SK-N-SH treated with all-trans-retinoic acid at 6 μM for 48 hours (cell line): Measurements from ENCODE around the gene VPS35L.

Experiments used
- ATAC-seq: fragments of 200-7000 bp; cut with Tn5 transposase; 3 replicates; pipeline ENCODE4 v1.9.1; 2020; ENCODE audit warnings: mild to moderate bottlenecking, moderate library complexity
- ARNTL ChIP-seq: fragments of 450-650 bp; formaldehyde crosslinking; IDR thresholded peaks from 2 replicates; pipeline ENCODE4 v1.5.0; 2020; ENCODE audit warnings: low read depth, mild to moderate bottlenecking, moderate library complexity, borderline replicate concordance
- BACH2 ChIP-seq: fragments of 250-450 bp; sonication (Bioruptor Pico); IDR thresholded peaks from 2 replicates; pipeline ENCODE4 v1.9.0; 2021; ENCODE audit warnings: mild to moderate bottlenecking, borderline replicate concordance
- CREB5 ChIP-seq: fragments of 250-450 bp; sonication (Bioruptor Pico); IDR thresholded peaks from 2 replicates; pipeline ENCODE4 v1.5.1; 2020; ENCODE audit warnings: low read depth, mild to moderate bottlenecking, moderate library complexity
- CSDC2 ChIP-seq: fragments of 250-450 bp; sonication (Bioruptor Pico); IDR thresholded peaks from 2 replicates; pipeline ENCODE4 v1.5.0; 2020; ENCODE audit warnings: mild to moderate bottlenecking, moderate library complexity
- ESRRG ChIP-seq: fragments of 250-450 bp; sonication (Bioruptor Pico); IDR thresholded peaks from 2 replicates; pipeline ENCODE4 v1.6.1; 2021; ENCODE audit warnings: mild to moderate bottlenecking
- GLIS3 ChIP-seq: fragments of 250-450 bp; sonication (Bioruptor Pico); IDR thresholded peaks from 2 replicates; pipeline ENCODE4 v1.5.0; 2020; ENCODE audit warnings: mild to moderate bottlenecking, moderate library complexity
- ISL1 ChIP-seq: fragments of 250-450 bp; sonication (Bioruptor Pico); IDR thresholded peaks from 2 replicates; pipeline ENCODE4 v2.1.2; 2022; ENCODE audit warnings: mild to moderate bottlenecking, moderate library complexity
- OSR1 ChIP-seq: fragments of 250-450 bp; sonication (Bioruptor Pico); IDR thresholded peaks from 2 replicates; pipeline ENCODE4 v1.8.0; 2022; ENCODE audit warnings: moderate library complexity, mild to moderate bottlenecking, inconsistent platforms
- PATZ1 ChIP-seq: fragments of 250-450 bp; sonication (Bioruptor Pico); IDR thresholded peaks from 2 replicates; pipeline ENCODE4 v1.8.0; 2020; ENCODE audit warnings: mild to moderate bottlenecking, moderate library complexity, borderline replicate concordance
- POU6F1 ChIP-seq: fragments of 250-450 bp; sonication (Bioruptor Pico); IDR thresholded peaks from 2 replicates; pipeline ENCODE4 v1.8.0; 2021; ENCODE audit warnings: low read depth, mild to moderate bottlenecking, moderate library complexity, borderline replicate concordance
- PPARA ChIP-seq: fragments of 250-450 bp; sonication (Bioruptor Pico); IDR thresholded peaks from 2 replicates; pipeline ENCODE4 v1.5.0; 2020; ENCODE audit warnings: mild to moderate bottlenecking, borderline replicate concordance
- RARB ChIP-seq: fragments of 250-450 bp; sonication (Bioruptor Pico); IDR thresholded peaks from 2 replicates; pipeline ENCODE4 v1.8.0; 2021; ENCODE audit warnings: mild to moderate bottlenecking, moderate library complexity
- SNAI2 ChIP-seq: fragments of 250-450 bp; sonication (Bioruptor Pico); IDR thresholded peaks from 2 replicates; pipeline ENCODE4 v1.5.0; 2020; ENCODE audit warnings: mild to moderate bottlenecking, moderate library complexity
- TCF4 ChIP-seq: fragments of 250-450 bp; sonication (Bioruptor Pico); IDR thresholded peaks from 2 replicates; pipeline ENCODE4 v1.8.0; 2021; ENCODE audit warnings: mild to moderate bottlenecking, moderate library complexity, borderline replicate concordance
- TOX ChIP-seq: fragments of 250-450 bp; sonication (Bioruptor Pico); IDR thresholded peaks from 2 replicates; pipeline ENCODE4 v1.8.0; 2021; ENCODE audit warnings: mild to moderate bottlenecking, moderate library complexity, borderline replicate concordance
- TSHZ2 ChIP-seq: fragments of 250-450 bp; sonication (Bioruptor Pico); IDR thresholded peaks from 2 replicates; pipeline ENCODE4 v1.5.0; 2020; ENCODE audit warnings: mild to moderate bottlenecking, moderate library complexity
- ZC3H10 ChIP-seq: fragments of 250-450 bp; sonication (Bioruptor Pico); IDR thresholded peaks from 2 replicates; pipeline ENCODE4 v1.5.1; 2021; ENCODE audit warnings: mild to moderate bottlenecking, moderate library complexity
- ZFP3 ChIP-seq: fragments of 250-450 bp; sonication (Bioruptor Pico); IDR thresholded peaks from 2 replicates; pipeline ENCODE4 v1.5.0; 2020; ENCODE audit warnings: mild to moderate bottlenecking, moderate library complexity
- ZFP30 ChIP-seq: fragments of 450-650 bp; formaldehyde crosslinking; IDR thresholded peaks from 2 replicates; pipeline ENCODE4 v1.5.0; 2022; ENCODE audit warnings: mild to moderate bottlenecking, moderate library complexity
- ZNF70 ChIP-seq: fragments of 450-650 bp; formaldehyde crosslinking; IDR thresholded peaks from 2 replicates; pipeline ENCODE4 v1.5.0; 2020; ENCODE audit warnings: mild to moderate bottlenecking, moderate library complexity
- ZNF8 ChIP-seq: fragments of 450-650 bp; formaldehyde crosslinking; IDR thresholded peaks from 2 replicates; pipeline ENCODE4 v1.5.0; 2020; ENCODE audit warnings: mild to moderate bottlenecking, moderate library complexity
- TF ChIP-seq, protein P1 (sequence below): fragments of 250-450 bp; sonication (Bioruptor Pico); IDR thresholded peaks from 2 replicates; pipeline ENCODE4 v1.5.1; 2021; ENCODE audit warnings: mild to moderate bottlenecking, moderate library complexity

Gene VPS35L

DNA sequence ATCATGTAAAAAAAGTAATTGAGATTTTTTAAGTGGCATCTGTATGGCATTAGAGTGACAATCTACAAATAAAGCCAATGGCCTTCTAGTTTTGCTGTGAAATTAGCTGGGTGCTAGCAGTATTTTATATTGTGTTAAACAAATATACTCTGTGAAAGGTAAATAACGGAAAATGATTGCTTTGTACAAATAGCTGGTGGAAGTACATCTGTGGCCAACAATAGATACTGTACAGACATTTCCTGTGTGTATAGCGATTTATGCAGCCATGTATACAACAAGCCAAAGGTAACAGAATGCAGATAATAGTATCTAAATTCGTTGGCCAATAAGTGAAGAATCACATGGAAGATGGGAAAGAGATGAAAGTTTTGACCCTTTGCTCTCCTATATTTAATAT lies 189.2 kb downstream of the VPS35L start:
- ATAC-seq, result no peak
- TF ChIP-seq POU6F1 (CRISPR knock-in tag) (no peak), ZFP3 (no peak), SNAI2 (CRISPR knock-in tag) (no peak), ZC3H10 (CRISPR knock-in tag) (no peak), ZNF8 (no peak), CREB5 (CRISPR knock-in tag) (no peak), RARB (CRISPR knock-in tag) (no peak), GLIS3 (CRISPR knock-in tag) (no peak), ESRRG (no peak), BACH2 (no peak), TCF4 (CRISPR knock-in tag) (no peak), ARNTL (CRISPR knock-in tag) (no peak), TSHZ2 (CRISPR knock-in tag) (no peak)

DNA sequence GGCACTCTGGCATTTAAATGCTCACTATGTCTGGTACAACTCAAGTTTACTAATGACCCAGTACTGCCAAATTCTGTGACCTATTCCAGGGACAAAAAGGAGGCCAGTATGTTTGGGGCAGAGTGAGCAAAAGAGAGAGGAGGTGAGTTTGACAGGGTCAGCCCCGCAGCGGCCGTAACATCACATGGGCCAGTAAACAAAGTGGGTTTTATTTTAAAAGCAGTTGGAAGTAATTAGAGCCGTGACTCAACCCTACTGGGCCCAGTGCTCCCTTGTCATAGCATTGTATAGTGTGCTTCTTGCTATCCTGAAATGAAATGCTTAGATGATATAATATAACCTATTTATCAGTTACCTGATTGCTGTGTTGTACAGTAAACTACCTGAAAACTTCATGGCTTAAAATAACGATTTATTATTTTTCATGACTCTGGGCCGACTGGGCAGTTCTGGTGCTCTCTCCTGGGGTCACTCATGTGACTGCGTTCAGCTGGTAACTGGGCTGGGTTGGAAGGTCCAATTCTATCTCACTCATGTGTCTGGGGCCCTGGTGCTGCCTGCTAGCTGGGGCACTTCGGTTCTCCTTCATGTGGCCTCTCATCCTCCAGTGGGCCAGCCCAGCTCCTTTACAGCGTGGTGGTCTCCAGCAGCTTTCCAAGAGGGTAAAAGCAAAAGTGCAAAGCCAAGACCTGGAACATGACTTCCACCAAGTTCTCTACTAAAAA lies 189.9 kb downstream of the VPS35L start:
- peak; percentile 92 for ATAC-seq
- TF ChIP-seq ISL1 (CRISPR knock-in tag), result 0 out of 2 replicates have a peak, but pooled peaks have one; percentile 35
- no peak for TF ChIP-seq TOX (CRISPR knock-in tag)

- TF ChIP-seq ISL1 (CRISPR knock-in tag) (no peak), ZFP3 (no peak), RARB (CRISPR knock-in tag) (no peak), SNAI2 (CRISPR knock-in tag) (no peak), CREB5 (CRISPR knock-in tag) (no peak), CSDC2 (no peak), ZNF8 (no peak), OSR1 (CRISPR knock-in tag) (no peak), ESRRG (no peak), PPARA (CRISPR knock-in tag) (no peak), ZC3H10 (CRISPR knock-in tag) (no peak), ZFP30 (CRISPR knock-in tag) (no peak), TOX (CRISPR knock-in tag) (no peak), POU6F1 (CRISPR knock-in tag) (no peak), ZNF70 (CRISPR knock-in tag) (no peak), PATZ1 (no peak), BACH2 (no peak), TCF4 (CRISPR knock-in tag) (no peak), GLIS3 (CRISPR knock-in tag) (no peak)
- TF ChIP-seq, protein P1, sequence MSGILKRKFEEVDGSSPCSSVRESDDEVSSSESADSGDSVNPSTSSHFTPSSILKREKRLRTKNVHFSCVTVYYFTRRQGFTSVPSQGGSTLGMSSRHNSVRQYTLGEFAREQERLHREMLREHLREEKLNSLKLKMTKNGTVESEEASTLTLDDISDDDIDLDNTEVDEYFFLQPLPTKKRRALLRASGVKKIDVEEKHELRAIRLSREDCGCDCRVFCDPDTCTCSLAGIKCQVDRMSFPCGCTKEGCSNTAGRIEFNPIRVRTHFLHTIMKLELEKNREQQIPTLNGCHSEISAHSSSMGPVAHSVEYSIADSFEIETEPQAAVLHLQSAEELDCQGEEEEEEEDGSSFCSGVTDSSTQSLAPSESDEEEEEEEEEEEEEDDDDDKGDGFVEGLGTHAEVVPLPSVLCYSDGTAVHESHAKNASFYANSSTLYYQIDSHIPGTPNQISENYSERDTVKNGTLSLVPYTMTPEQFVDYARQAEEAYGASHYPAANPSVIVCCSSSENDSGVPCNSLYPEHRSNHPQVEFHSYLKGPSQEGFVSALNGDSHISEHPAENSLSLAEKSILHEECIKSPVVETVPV, result no peak
- no peak for ATAC-seq
Observed at GRCh38 chr16:19746561-19746960, 191.1 kb downstream of the VPS35L start.
